NB4 (cell line): ENCODE data around the gene NT5DC4.

Experiments used
- DNase-seq: peaks from one replicate; pipeline ENCODE4 v3.0.0; 2010; ENCODE audit warnings: low read depth
- H3K4me3 ChIP-seq: one replicate; pipeline ENCODE4 v1.5.1; 2011; ENCODE audit warnings: mild to moderate bottlenecking, low read depth, low read length, moderate library complexity
- CTCF ChIP-seq: IDR thresholded peaks from one replicate; pipeline ENCODE4 v1.5.1; 2012; ENCODE audit warnings: low read depth, low read length
- MYC ChIP-seq: IDR thresholded peaks from 2 replicates; pipeline ENCODE4 v1.6.1; 2011; ENCODE audit warnings: low read depth, low read length
- POLR2A ChIP-seq: IDR thresholded peaks from 2 replicates; pipeline ENCODE4 v1.6.1; 2011; ENCODE audit warnings: mild to moderate bottlenecking; ENCODE audit not compliant: insufficient read length; ENCODE audit errors: extremely low read depth
- TF ChIP-seq, protein P1 (sequence below): IDR thresholded peaks from 2 replicates; pipeline ENCODE4 v1.6.1; 2011; ENCODE audit warnings: low read depth, low read length

The NT5DC4 gene

GRCh38 chr2:112749755-112750559 is 29.1 kb downstream of the NT5DC4 start:
- peak; percentile 98 for TF ChIP-seq CTCF
- TF ChIP-seq POLR2A, result no peak
- TF ChIP-seq, protein P1, sequence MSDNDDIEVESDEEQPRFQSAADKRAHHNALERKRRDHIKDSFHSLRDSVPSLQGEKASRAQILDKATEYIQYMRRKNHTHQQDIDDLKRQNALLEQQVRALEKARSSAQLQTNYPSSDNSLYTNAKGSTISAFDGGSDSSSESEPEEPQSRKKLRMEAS, result no peak
- peak; percentile 85 for DNase-seq
- H3K4me3 ChIP-seq, result no peak overlapping the region

DNA sequence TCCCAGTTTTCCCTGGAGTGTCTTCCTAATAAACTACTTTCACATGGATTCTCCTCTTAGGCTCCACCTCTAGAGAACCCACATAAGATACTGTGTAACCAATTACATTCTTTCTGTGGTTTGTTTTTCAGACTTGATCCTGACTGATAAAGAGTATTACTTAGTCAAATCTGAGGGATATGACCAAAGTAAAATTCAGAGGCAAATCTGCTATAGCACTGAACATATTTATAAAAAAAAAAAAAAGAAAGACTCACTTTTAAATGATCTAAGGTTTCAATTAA is 29.7 kb downstream of the NT5DC4 start:
- no peak overlapping the region for H3K4me3 ChIP-seq
- no peak for DNase-seq
- no peak for TF ChIP-seq MYC
- no peak for TF ChIP-seq CTCF
- TF ChIP-seq, protein P1, result no peak
- no peak for TF ChIP-seq POLR2A

DNA sequence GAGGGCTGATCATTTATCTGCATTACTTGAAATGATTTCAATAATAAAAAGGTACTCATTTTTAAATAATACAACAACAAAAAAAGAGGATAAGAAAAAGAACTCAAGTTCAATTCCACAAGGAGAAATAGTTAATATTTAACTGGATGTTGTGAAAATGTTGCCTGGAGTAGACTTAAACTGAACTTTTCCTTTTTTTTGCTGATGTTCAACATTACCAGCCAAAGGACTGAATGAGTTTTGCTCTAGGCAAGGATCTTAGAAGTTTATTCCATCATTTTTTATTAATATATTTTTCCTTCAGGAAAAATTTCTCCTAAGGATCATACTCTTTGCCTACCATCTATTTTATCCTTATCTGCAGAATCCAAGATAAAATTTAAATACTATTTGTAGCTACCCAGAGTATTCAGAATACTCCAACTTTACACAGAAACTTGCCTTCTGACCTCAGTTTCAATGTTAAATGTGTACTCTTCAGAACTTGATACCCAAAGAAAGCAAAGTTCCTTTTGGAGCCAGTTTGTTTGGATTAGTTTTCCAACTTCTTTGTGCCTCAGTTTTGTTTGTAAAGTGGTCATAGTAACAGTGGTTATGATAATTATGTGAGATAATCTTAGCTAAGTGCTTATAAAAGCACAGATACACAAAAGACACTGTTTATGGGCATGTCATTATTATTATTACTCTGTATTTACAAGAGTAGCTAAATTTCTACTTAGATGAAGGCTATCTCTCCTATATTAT is 30.8 kb downstream of the NT5DC4 start:
- DNase-seq, result no peak
- no peak for TF ChIP-seq POLR2A
- TF ChIP-seq, protein P1, result no peak
- TF ChIP-seq MYC, result no peak
- TF ChIP-seq CTCF, result no peak
- H3K4me3 ChIP-seq, result no peak overlapping the region

- no peak for TF ChIP-seq CTCF
- TF ChIP-seq, protein P1, result no peak
- no peak for TF ChIP-seq POLR2A
- no peak for TF ChIP-seq MYC
- H3K4me3 ChIP-seq, result no peak overlapping the region
- no peak for DNase-seq
These were observed 31.8 kb downstream of the NT5DC4 start for GRCh38 chr2:112752667-112753066.

DNA sequence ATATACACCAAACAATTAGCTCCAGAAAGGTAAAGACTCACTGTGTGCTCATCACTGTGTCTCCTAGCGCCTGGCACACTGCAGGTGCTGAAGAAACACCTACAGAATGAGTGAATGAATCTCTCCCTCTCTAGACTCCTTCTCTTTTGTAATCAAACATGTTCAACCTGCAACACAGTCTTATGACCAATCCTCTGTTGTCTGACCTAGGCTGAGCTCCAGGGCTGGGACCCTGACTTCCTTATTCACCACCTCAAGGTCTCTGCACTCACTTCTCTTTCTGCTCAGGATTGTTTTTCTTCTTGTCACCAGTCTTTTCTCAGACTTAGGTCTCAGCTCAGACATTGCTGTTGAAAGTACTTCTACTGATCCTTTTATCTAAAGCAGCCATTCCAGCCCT is 33.7 kb downstream of the NT5DC4 start:
- peak; percentile 44 for DNase-seq
- H3K4me3 ChIP-seq, result no peak overlapping the region
- TF ChIP-seq CTCF (no peak), POLR2A (no peak), MYC (no peak)
- TF ChIP-seq, protein P1, result no peak
